NB4 (cell line): ENCODE measurements around the gene ALPK1.

ENCODE experiments used
- CTCF ChIP-seq: IDR thresholded peaks from one replicate; pipeline ENCODE4 v1.5.1; 2012; ENCODE audit warnings: low read depth, low read length
- MAX ChIP-seq: IDR thresholded peaks from 2 replicates; pipeline ENCODE4 v1.6.1; 2011; ENCODE audit warnings: low read depth, low read length
- MYC ChIP-seq: IDR thresholded peaks from 2 replicates; pipeline ENCODE4 v1.6.1; 2011; ENCODE audit warnings: low read depth, low read length
- POLR2A ChIP-seq: IDR thresholded peaks from 2 replicates; pipeline ENCODE4 v1.6.1; 2011; ENCODE audit warnings: mild to moderate bottlenecking; ENCODE audit not compliant: insufficient read length; ENCODE audit errors: extremely low read depth

- no peak for TF ChIP-seq CTCF
- TF ChIP-seq POLR2A, result no peak
- TF ChIP-seq MAX, result no peak
- TF ChIP-seq MYC, result no peak
These were observed 129.2 kb downstream of the ALPK1 start for GRCh38 chr4:112426416-112426815.
